ENCODE results near the gene TRMO.

The TRMO gene

GRCh38 chr9:97868859-97869258 lies 53.4 kb downstream of the TRMO start:
- in situ Hi-C loops (cut with MboI; ENCODE audit: low pct_unique_long_range_greater_than_20kb, low sequenced_read_pairs): no loop called here
- no peak for DNase-seq

GRCh38 chr9:97866848-97867247 lies 55.5 kb downstream of the TRMO start:
- no peak for DNase-seq
- in situ Hi-C loops (cut with MboI; ENCODE audit: low pct_unique_long_range_greater_than_20kb, low sequenced_read_pairs): no loop called here

- DNase-seq: no peak
These were observed 56.0 kb downstream of the TRMO start for GRCh38 chr9:97866300-97866699.

GRCh38 chr9:97864396-97864795 lies 57.9 kb downstream of the TRMO start:
- DNase-seq: no peak
- in situ Hi-C loops (cut with MboI; ENCODE audit: low pct_unique_long_range_greater_than_20kb, low sequenced_read_pairs): no loop called here

More at GRCh38 chr9:97866300-97866699, 56.0 kb downstream of the TRMO start:
- in situ Hi-C loops (cut with MboI; ENCODE audit: low pct_unique_long_range_greater_than_20kb, low sequenced_read_pairs): no loop called here

- in situ Hi-C loops (cut with MboI; ENCODE audit: low pct_unique_long_range_greater_than_20kb, low sequenced_read_pairs): no loop called here
- DNase-seq: no peak
These were observed 59.0 kb downstream of the TRMO start for GRCh38 chr9:97863314-97863713.

GRCh38 chr9:97861148-97861475 lies 61.2 kb downstream of the TRMO start:
- in situ Hi-C loops (cut with MboI; ENCODE audit: low pct_unique_long_range_greater_than_20kb, low sequenced_read_pairs): no loop called here
- DNase-seq: no peak

- in situ Hi-C loops (cut with MboI; ENCODE audit: low pct_unique_long_range_greater_than_20kb, low sequenced_read_pairs): no loop called here
- DNase-seq: no peak
These were observed 61.7 kb downstream of the TRMO start for GRCh38 chr9:97860451-97861147.

- in situ Hi-C loops (cut with MboI; ENCODE audit: low pct_unique_long_range_greater_than_20kb, low sequenced_read_pairs): no loop called here
These were observed 63.0 kb downstream of the TRMO start for GRCh38 chr9:97859346-97859745.

GRCh38 chr9:97858826-97859225 lies 63.5 kb downstream of the TRMO start:
- no peak for DNase-seq
- in situ Hi-C loops (cut with MboI; ENCODE audit: low pct_unique_long_range_greater_than_20kb, low sequenced_read_pairs): no loop called here

More at GRCh38 chr9:97859346-97859745, 63.0 kb downstream of the TRMO start:
- no peak for DNase-seq

GRCh38 chr9:97858393-97858713 lies 63.9 kb downstream of the TRMO start:
- in situ Hi-C loops (cut with MboI; ENCODE audit: low pct_unique_long_range_greater_than_20kb, low sequenced_read_pairs): no loop called here
- DNase-seq: no peak

GRCh38 chr9:97857606-97858392 lies 64.5 kb downstream of the TRMO start:
- DNase-seq: peak; percentile 55
- in situ Hi-C loops (cut with MboI; ENCODE audit: low pct_unique_long_range_greater_than_20kb, low sequenced_read_pairs): no loop called here

- no peak for DNase-seq
- in situ Hi-C loops (cut with MboI; ENCODE audit: low pct_unique_long_range_greater_than_20kb, low sequenced_read_pairs): no loop called here
These were observed 65.3 kb downstream of the TRMO start for GRCh38 chr9:97856857-97857605.

GRCh38 chr9:97855899-97856298 lies 66.4 kb downstream of the TRMO start:
- in situ Hi-C loops (cut with MboI; ENCODE audit: low pct_unique_long_range_greater_than_20kb, low sequenced_read_pairs): no loop called here
- no peak for DNase-seq

- in situ Hi-C loops (cut with MboI; ENCODE audit: low pct_unique_long_range_greater_than_20kb, low sequenced_read_pairs): no loop called here
- DNase-seq: no peak
These were observed 66.8 kb downstream of the TRMO start for GRCh38 chr9:97855486-97855875.

- DNase-seq: no peak
- in situ Hi-C loops (cut with MboI; ENCODE audit: low pct_unique_long_range_greater_than_20kb, low sequenced_read_pairs): no loop called here
These were observed 67.4 kb downstream of the TRMO start for GRCh38 chr9:97854696-97855485.

Measured in KBM-7 (cell line).